ENCODE data around the gene ESM1. TPM values are rescaled to one million over a fixed set of nuclear protein-coding genes. Genes with fewer than 3 reads are reported as not detected.
"Not testable (repeated sequence)": the region's sequence is repeated elsewhere in the genome, so short reads cannot be mapped to it uniquely, and the experiment has no call there.

Gene ESM1
- polyA plus RNA-seq (2013, experiment 1 of 2; ENCODE audit: insufficient read length), result 0.12 TPM
- polyA plus RNA-seq (2013, experiment 2 of 2; ENCODE audit: insufficient read length), result 0.22 TPM

- DNase-seq, result peak; percentile 68
Measured at GRCh38 chr5:54985301-54986268, at the start of gene ESM1. TSS of gene ESM1 (minus strand) at chr5:54985593. CDS start at chr5:54985517, 76 bp downstream.

GRCh38 chr5:55033568-55033967 is 48.2 kb upstream of the ESM1 start:
- DNase-seq, result no peak

- DNase-seq, result no peak
Measured at GRCh38 chr5:55031492-55031891, 46.1 kb upstream of the ESM1 start.

GRCh38 chr5:55030676-55031369 is 45.4 kb upstream of the ESM1 start:
- peak; percentile 34 for DNase-seq

GRCh38 chr5:55030220-55030619 is 44.8 kb upstream of the ESM1 start:
- peak; percentile 28 for DNase-seq

GRCh38 chr5:55027595-55027994 is 42.2 kb upstream of the ESM1 start:
- no peak for DNase-seq

GRCh38 chr5:55022450-55022849 is 37.1 kb upstream of the ESM1 start:
- no peak for DNase-seq

- DNase-seq, result no peak
Measured at GRCh38 chr5:55021821-55022220, 36.4 kb upstream of the ESM1 start.

- DNase-seq, result no peak
Measured at GRCh38 chr5:55021410-55021809, 36.0 kb upstream of the ESM1 start.

- DNase-seq, result not testable (repeated sequence)
Measured at GRCh38 chr5:55010149-55010548, 24.8 kb upstream of the ESM1 start.

- peak; percentile 53 for DNase-seq
Measured at GRCh38 chr5:55004729-55005128, 19.3 kb upstream of the ESM1 start.

- no peak for DNase-seq
Measured at GRCh38 chr5:55003432-55004065, 18.2 kb upstream of the ESM1 start.

- DNase-seq, result not testable (repeated sequence)
Measured at GRCh38 chr5:55002166-55002565, 16.8 kb upstream of the ESM1 start.

GRCh38 chr5:54997081-54997480 is 11.7 kb upstream of the ESM1 start:
- no peak for DNase-seq

- peak; percentile 18 for DNase-seq
Measured at GRCh38 chr5:54996466-54996865, 11.1 kb upstream of the ESM1 start.

GRCh38 chr5:54995168-54995567 is 9.8 kb upstream of the ESM1 start:
- no peak for DNase-seq

- DNase-seq, result no peak
Measured at GRCh38 chr5:54994628-54995027, 9.2 kb upstream of the ESM1 start.

GRCh38 chr5:54993318-54993717 is 7.9 kb upstream of the ESM1 start:
- DNase-seq, result peak; percentile 32

GRCh38 chr5:54991416-54991815 is 6.0 kb upstream of the ESM1 start:
- no peak for DNase-seq

GRCh38 chr5:54990841-54991258 is 5.5 kb upstream of the ESM1 start:
- peak; percentile 86 for DNase-seq

GRCh38 chr5:54988817-54989216 is 3.4 kb upstream of the ESM1 start:
- no peak for DNase-seq

- DNase-seq, result no peak
Measured at GRCh38 chr5:54988218-54988617, 2.8 kb upstream of the ESM1 start.

- no peak for DNase-seq
Measured at GRCh38 chr5:54986269-54986654, 869 bp upstream of the ESM1 start.

All from fibroblast of skin of scalp (primary cell).